Sigmoid colon (tissue), 4 donors: ENCODE results near the gene GALNT7.

Experiments used
- CTCF ChIP-seq, 4 experiments: fragments of 450-650 bp in 3 of 4; fragments of 200-600 bp in 1 of 4; IDR thresholded peaks; one replicate each; pipeline ENCODE4 v1.5.1; 2016 to 2019; ENCODE audit warnings: antibody characterized with exemption in 4 of 4, mild to moderate bottlenecking in 3 of 4, moderate library complexity in 2 of 4
- POLR2A ChIP-seq, 2 donors: fragments of 450-650 bp; IDR thresholded peaks; one replicate each; pipeline ENCODE4 v1.6.1; 2016; ENCODE audit warnings: antibody characterized with exemption in 2 of 2, mild to moderate bottlenecking in 2 of 2, moderate library complexity in 2 of 2
- POLR2AphosphoS5 ChIP-seq, 4 donors: sonication (generic); formaldehyde crosslinking; IDR thresholded peaks; one replicate each; pipeline ENCODE4 v1.6.1; 2017; ENCODE audit warnings: antibody characterized with exemption in 4 of 4

- TF ChIP-seq CTCF (IDR thresholded peaks at IDR 0.05) (no peak), POLR2A (IDR thresholded peaks at IDR 0.05) (no peak), POLR2AphosphoS5 (IDR thresholded peaks at IDR 0.05) (no peak)
Measured at GRCh38 chr4:173194157-173194556, 25.5 kb downstream of the GALNT7 start.
